DMS153 treated with DMSO at 0.1 percent for 48 hours (cell line): ENCODE results near the gene NAP1L1.

Experiments
- DNase-seq: peaks from one replicate; lab custom pipeline; 2025; ENCODE audit not compliant: unreplicated experiment; lab: John Stamatoyannopoulos, UW

The NAP1L1 gene

DNA sequence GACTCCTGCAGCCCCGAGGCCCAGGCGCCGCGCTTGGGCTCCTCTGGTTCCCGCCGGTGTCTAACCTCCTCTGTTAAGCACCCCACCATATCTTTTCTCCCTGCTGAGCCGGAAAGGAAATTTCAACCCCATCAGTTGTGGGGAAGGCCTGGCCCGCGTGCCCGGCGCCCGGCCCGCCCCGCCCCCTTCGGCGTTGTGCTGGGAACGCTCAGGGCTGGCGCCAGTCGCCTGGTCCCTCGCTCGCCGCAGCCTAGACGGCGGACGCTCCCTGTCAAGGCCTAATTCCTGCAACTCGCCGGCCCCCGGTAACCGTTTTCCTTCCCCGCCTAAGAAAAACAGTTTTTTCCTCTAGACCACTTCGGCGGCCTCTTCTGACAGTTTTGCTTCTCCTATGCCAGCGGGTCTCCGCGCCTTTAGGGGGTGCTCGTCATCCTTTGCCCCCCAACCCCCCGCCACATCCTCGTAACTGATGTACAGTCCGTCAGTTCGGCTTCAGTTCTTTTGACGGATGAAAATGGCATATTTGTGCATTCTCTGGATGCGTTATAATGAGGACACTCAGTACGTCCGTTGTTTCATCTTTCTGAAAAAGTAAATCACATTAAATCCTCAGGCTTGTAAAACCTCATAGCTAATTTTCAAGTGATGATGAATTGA lies 506 bp upstream of the NAP1L1 start:
- peak; percentile 93 for DNase-seq

DNA sequence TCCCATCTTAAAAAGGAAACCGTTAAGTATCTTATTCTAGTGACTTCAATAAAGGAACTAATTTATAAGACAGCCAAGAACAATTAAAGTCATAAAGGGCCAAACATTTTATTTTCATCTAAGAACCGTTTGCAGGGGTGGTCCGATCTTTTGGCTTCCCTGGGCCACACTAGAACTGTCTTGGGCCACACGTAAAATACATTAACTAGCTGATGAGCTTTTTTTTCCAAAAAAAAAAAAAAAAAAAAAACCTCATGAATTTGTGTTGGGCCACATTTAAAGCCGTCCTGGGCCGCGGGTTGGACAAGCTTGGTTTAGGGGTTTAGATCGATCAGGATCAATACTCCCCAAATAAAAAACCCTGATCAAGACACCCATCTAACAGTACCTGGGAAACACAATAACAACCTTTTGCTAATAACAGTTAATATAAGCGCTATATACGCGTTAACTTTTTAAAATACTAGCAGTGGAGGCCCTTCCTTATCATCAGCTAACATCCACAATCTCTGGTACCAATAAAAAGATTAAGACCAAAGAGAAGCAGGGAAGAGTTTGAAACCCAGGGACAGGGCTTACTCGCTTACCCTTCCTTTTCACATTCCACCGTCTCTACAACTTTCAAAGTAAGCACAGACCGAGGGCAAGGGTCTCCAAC lies 1.1 kb downstream of the NAP1L1 start:
- no peak for DNase-seq

DNA sequence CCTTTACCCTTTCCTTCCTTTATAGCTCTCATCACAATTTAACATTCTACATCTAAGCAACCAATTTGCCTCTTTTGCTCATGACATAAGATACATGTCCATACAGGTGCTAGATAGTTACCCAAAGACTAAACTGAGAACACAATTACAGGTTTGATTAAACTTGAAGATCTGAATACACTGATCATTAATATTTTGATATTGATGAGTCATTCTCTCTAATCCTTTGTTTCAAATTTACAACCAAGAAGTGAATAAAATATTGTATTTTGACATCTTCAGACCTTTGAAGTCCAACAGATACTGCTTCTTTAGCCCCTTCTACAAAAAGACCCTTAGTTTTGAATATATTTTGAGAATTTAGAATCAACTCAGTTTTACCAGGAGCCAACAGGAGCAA lies 2.6 kb downstream of the NAP1L1 start:
- DNase-seq = no peak

DNA sequence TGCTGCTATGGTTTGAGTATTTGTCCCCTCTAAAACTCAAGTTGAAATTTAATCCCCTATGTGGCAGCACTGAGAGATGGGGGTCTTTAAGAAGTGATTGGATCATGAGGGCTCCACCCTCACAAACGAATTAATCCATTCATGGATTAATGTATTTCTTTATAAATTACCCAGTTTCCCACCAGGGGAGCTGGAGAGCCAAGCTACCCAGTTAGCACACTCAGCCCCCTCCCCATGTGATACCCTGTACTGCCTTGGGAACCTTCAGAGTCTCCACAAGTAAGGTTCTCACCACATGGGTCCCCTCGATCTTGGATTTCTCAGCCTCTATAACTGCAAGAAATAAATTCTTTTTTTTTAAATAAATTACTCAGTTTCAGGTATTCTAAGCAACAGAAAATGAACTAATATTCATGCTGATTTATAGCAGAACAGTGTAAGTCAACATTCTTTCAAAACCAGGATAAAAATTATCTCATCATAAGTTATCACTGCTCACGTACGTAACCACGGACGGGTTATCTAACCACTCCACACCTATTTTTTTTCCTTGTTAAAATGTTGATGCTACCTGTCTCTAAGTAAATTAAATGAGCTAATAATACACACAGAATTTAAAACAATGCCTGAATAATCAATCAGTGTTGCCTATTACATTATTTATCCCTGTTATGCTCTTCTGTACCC lies 3.6 kb downstream of the NAP1L1 start:
- DNase-seq = no peak

DNA sequence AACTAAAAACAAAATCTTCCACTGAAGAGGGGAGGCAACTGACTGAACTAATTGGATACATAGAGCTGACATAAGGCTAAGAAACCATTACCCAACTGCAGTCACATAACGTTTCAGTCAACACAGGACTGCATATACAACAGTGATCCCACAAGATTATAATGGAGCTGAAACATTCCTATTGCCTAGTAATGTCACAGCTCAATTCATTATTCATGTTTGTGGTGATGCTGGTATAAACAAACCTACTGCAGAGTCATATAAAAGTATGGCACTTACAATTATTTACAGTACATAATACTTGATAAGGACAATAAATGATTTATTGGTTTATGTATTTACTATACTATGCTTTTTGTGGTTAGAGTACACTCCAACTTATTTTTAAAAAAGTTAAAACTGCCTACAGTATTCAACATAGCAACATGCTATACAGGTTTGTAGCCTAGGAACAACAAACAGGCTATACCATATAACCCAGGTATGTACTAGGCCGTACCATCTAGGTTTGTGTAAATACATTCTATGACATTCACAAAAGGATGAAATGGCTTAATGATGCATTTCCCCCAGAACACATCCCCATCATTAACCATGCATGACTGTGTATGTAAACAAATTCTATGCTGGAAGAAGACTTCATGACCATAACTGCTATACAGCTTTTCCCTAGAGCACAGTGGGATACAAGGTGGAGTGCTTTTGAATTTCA lies 4.3 kb downstream of the NAP1L1 start:
- peak; percentile 29 for DNase-seq

DNA sequence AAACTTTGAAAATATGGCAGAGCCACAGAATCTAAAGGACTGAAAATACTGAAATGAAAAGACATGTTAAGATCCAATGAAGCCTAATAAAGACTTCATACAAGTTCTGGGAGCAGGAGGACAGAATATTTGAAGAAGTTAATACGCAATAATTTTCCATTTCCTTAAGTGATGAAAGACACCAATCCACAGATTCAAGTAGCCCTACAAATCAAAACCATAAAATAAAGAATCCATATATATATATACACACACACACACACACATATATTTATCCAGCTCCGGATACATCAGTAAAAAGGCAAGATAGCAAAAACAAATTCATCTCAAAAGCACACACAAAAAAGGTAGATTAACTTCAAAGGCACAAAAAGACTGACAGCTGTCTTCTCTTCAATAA lies 5.7 kb downstream of the NAP1L1 start:
- DNase-seq = no peak

DNA sequence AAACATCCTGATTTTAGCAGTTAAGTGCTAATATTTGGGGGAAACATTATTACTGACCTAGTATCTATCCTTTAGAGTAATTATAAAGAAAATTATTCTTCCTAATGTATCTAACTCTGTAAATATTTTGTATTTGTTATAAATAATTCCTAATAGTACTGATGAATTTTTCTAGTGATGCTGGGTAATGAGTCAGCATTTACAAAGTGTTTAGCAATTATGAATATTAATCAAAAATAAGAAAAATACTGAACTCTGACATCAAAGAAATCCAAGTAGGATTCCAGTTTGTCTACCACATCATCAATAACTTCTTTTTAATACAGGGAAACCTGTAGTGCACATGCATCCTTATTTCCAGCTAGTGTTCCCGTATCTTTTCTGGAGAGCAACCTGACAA lies 9.0 kb downstream of the NAP1L1 start:
- no peak for DNase-seq

DNA sequence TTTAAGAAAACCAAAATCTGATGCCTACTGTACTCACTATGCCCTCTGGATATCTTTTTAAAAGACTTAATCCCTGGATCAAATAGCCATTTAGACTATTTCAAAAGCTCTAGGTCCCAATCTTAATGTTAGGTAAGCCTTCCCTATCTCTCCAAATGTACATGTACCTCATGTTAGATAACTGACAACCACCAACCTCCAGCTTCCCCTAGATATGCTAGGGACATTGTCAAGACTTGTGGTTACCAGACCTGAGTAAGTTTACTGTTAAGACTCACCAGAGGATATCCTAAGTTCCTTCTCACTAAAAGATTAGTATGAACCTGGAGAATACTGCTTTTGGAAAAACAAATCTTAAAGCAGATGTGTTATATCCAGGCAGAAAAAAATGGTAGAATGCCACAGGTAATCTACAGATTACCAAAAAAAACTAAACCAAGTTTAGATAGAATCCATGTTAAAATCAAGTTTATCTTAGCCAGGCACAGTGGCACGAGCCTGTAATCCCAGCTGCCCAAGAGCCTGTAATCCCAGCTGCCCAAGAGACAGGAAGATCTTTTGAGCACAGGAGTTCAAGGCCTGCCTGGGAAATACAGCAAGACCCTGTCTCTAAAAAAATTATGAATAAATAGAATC lies 9.7 kb downstream of the NAP1L1 start:
- DNase-seq = no peak

DNA sequence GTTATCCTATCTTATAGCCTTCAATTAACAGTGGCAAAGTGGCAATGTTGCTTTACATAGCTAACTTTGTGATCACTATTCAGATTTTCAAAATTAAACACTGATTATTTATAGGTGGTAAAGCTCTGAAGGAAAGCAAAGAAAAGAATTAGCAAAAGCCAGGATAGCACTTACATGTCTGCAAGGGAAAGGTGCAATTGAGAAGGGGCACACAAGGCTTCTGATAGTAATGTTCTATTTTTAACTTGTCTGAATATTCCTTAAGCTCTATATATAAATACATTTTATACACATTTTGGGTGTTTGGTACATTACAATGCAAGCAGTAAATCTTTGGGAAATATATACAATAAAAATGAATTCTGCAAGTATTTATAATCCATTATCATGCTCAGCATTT lies 10.9 kb downstream of the NAP1L1 start:
- no peak for DNase-seq

DNA sequence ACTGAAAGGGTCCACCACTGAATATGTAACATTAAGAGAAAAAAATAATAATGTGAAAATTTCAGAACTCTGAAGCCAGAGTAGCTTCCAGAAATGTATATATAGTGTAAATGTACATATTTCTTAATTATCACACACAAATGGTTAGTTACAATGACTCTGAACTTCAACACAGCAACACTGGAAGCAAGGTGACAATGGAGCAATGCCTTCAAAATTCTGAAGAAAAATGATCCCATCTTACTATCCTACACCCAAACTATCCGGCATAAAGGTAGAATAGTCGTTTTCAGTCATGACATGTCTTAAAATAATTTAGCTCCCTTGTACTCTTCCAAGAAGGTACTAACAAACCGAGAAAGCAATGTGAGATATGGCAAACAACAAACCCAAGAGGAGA lies 11.9 kb downstream of the NAP1L1 start:
- no peak for DNase-seq

DNA sequence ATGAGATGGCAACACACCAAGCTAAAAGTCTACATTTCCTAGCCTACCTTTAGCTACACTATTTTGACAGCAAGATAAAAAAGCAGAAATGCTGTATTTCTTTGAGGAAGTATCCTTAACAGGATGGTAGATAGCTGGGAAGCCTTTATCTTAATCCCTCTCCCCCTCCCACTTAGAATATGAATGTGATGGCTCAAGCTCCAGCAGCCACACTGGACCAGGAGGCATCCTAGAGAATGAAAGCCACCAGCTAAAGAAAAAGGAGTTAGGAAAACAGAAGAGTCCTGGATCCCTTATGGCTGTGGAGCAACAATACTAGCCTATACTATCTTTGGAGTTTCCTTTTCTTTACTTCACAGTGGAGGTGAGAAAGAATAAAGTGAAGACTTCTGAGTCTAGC lies 15.1 kb downstream of the NAP1L1 start:
- no peak for DNase-seq

DNA sequence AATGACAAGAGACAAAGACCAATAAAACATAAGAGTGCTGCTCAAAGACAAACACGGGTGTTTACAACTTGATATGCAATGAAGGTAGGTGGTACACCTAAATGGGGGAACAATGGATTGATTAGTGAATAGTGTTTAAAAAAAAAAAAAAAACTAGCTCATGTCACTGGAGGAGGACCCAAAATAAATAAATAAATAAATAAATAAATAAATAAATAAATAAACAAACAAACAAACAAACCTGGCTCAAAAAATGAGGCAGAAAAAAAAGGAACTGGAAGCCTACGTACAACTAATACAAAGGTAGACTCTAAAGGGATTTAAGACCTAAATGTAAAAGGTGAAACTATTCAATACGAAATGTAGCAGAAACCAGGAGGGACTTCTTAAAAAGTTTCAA lies 18.6 kb downstream of the NAP1L1 start:
- no peak for DNase-seq

DNA sequence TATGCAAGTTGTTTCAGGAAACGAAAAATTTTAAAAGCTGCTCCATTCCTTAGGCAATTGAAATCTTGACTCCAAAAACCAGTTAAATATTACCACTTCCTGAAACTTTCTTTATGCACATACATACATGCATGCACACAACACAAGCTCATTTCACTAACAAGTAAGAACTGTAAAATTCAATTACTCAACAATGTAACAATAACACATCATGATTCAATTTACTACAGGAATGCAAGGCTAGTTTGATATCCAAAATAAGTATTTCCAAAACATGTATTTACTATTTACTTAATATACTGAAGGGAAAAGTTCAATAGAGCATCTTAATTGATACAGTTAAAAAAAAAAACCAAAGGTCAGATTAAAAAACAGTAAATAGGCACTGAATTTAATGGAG lies 19.6 kb downstream of the NAP1L1 start:
- no peak for DNase-seq

DNA sequence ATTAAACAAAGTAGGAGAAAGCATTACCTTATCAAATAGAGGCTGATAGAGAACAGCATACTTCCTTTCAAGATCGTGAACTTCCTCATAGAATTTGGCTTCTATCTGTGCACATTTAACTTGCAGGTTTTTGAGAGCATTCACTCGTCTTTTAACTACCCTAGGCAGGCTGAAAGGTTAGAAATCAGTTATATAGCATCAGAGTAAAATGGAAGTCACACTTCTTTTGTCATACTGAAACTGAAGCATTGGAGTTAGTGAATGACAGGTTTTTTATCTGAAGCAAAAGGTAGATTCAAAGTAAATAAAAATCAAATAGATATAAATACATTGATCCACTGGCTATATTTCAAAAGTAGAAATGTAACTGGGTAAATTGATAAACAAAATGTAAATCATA lies 24.4 kb downstream of the NAP1L1 start:
- no peak for DNase-seq

DNA sequence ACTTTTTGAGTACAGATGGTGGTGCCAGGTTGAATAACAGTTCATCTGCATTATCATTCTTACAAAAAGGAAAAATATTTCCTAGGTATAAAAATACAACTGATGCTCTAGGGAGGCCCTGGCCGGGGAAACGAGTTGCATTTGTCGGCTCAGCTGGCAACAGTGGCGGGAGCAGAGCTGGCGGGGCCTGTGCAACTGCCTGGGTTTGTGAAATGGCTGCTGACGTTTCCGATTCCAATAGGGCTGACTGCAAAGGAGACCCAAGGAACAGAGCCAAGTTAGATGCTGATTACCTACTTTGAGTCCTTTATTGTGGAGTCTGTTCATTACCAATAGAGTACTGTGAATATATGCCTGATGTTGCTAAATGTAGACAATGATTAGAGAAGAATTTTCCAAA lies 27.2 kb downstream of the NAP1L1 start:
- no peak for DNase-seq

DNA sequence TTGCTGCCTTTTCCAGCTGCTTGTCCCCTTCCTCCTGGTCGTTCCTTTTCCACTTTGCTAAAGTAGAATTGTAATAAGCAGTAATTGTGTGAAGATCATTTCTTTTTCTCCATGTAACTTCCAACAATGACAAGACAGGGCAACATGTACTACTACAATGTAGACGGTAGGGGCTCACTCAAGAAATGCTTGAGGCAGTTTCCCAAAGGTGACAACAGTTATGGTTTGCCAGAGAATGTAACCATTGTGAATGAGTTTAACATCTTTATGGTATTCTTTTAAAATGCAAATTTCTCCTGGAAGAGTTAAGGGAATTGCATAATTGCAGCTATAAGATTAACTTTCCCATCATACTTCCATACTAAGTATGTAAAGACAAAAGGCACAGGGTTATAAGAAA lies 29.1 kb downstream of the NAP1L1 start:
- no peak for DNase-seq

DNA sequence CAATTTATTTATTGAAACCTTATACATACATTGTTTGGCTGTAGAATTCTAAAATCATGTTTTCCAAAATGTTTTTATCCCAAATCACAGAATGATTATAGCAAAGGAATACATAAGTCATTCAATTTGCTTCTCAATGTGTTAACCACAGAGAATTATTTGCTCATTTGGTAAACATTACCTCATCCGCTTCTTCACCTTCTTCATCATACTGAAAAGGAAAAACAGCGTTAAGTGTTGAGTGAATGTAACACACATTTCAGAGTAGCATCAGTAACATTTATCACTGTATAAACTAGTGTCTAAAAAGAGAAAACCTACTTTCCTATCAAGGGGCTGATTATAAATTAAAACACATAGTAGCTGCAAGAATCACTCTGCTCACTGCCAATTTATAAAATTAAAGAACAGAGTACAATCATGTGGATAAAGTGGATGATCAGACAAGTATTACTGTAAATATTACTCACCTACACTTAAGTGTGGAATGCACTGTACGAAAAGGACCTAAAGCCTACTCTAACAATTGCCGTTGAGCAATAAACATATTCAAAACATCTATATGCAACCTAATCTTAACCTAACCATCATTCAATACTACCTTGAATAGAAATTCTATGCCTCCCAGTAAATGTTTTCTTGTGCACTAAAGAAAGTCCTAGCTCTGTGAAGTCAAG lies 34.8 kb downstream of the NAP1L1 start:
- no peak for DNase-seq

DNA sequence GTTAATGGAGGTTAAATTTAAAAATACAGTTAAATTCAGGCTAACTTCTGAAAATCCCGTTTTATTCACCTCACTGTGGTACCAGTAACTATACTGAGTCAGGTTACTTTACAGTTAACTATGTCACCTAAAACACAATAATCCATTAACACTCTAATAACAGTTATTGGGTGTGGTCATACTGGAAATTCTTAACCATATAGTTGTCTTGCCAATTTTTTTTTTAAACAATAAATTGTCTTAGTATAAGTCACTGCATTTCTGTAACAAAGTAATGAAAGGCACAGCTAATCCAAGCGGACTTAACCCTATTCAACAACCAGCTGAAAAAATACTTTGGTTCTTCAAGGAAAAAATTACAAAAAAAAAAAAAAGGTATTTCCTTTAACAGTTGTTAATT lies 36.7 kb downstream of the NAP1L1 start:
- DNase-seq = no peak

DNA sequence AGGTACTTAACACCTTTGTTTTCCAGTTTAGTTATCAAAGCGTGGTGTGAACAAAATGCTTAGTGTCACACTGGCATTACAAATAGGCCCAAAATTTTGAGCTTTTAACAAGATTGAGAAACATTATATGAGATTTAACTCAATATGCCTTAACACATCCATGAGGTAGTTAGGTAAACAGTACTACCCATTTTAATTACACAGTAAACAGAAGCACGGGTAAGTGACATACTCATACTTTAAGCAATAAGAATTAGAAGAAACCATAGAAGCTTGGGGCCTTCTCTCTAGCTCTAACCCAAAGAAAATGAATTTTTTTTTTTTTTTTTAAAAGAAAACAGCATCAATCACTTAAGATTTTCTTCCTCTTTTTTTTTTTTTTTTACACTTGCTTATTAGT lies 37.4 kb downstream of the NAP1L1 start:
- no peak for DNase-seq

DNA sequence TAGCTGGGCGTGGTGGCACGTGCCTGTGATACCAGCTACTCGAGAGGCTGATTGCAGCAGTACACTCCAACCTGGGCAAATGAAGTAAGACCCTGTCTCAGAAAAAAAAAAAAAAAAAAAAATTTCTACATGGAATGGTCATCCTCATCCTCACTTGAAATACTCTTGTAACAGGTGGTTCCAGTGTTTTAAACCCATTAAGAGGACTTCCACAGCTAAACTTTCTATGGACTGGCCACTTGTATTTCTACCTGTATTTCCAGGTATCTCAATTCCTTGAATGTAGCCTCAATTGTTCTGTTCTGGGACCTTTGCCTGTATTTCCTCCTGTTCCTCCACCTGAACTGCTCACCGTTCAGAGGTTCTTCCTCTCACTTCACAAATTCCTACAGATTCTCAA lies 41.1 kb downstream of the NAP1L1 start:
- DNase-seq = no peak

DNA sequence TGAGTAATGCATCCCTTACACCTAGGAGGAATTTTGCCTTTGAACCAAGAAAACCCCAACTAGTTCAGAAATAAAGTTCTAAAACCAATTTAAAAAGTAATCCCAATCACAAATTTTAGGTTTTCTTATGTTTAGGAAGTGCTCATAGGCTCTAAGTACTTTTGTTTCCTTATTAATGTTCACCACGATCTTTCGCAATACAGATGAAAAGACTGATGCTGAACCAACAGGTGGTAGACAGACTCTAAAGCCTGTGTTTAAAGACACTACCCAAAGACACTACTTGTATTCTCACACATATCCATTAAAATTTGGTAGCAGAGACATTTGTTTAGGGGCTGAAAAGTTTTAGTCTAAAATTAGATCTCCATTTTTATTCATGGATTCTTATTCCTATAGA lies 42.3 kb downstream of the NAP1L1 start:
- no peak for DNase-seq
